K562 (cell line): ENCODE measurements around the gene HYAL1. TPM values are rescaled to one million over a fixed set of nuclear protein-coding genes. Genes with fewer than 3 reads are reported as not detected.
A peak's percentile ranks its signal among the peaks of the same experiment; 100 is the strongest.

Experiments
- CBFB ChIP-seq: sonication (generic); formaldehyde crosslinking; IDR thresholded peaks from 2 replicates; pipeline ENCODE4 v1.4.0; 2020; ENCODE audit warnings: mild to moderate bottlenecking, missing genetic modification reagents
- CBX2 ChIP-seq: fragments of 200-600 bp; sonication (generic); IDR thresholded peaks from one replicate; pipeline ENCODE4 v1.6.1; 2012; ENCODE audit warnings: mild to moderate bottlenecking, low read length, inconsistent platforms; ENCODE audit not compliant: insufficient read depth, poor library complexity, severe bottlenecking
- ESRRA ChIP-seq: fragments of 450-650 bp; IDR thresholded peaks from 2 replicates; pipeline ENCODE4 v1.6.1; 2014; ENCODE audit warnings: low read depth, mild to moderate bottlenecking, moderate library complexity, borderline replicate concordance
- KAT2B ChIP-seq: IDR thresholded peaks from one replicate; pipeline ENCODE4 v1.6.1; 2012; ENCODE audit warnings: low read depth, mild to moderate bottlenecking, control low read depth, inconsistent platforms, low read length, moderate library complexity
- NCOA2 ChIP-seq, 2 experiments: fragments of 450-650 bp; IDR thresholded peaks; 2 replicates each; pipeline ENCODE4 v1.6.1; 2018; ENCODE audit warnings: mild to moderate bottlenecking in 2 of 2, moderate library complexity in 1 of 2; ENCODE audit not compliant: partially characterized antibody in 2 of 2
- NONO ChIP-seq, 2 experiments: fragments of 200-400 bp in 1 of 2; fragments of 450-650 bp in 1 of 2; formaldehyde crosslinking in 1 of 2; IDR thresholded peaks; 2 replicates each; pipeline ENCODE4 v1.6.1; 2017; ENCODE audit warnings: low read depth in 2 of 2, mild to moderate bottlenecking in 2 of 2, moderate library complexity in 2 of 2, low read length in 1 of 2
- PTRF ChIP-seq: fragments of 450-650 bp; IDR thresholded peaks from 2 replicates; pipeline ENCODE4 v1.6.1; 2016; ENCODE audit warnings: mild to moderate bottlenecking, missing genetic modification characterization, missing compliant biosample characterization
- SAP30 ChIP-seq: fragments of 200-600 bp; sonication (generic); IDR thresholded peaks from 2 replicates; pipeline ENCODE4 v1.6.1; 2012; ENCODE audit warnings: borderline replicate concordance, low read depth, mild to moderate bottlenecking, moderate library complexity, low read length, control low read depth, inconsistent platforms; ENCODE audit not compliant: insufficient read depth, poor library complexity, severe bottlenecking
- SP2 ChIP-seq: IDR thresholded peaks from 2 replicates; pipeline ENCODE4 v1.6.1; 2011; ENCODE audit warnings: mild to moderate bottlenecking, low read depth, low read length, moderate library complexity; ENCODE audit not compliant: poor library complexity, severe bottlenecking; ENCODE audit errors: extremely low read depth
- polyA plus RNA-seq, 8 experiments: library from polyadenylated mRNA; depleted of rRNA in 4 of 8; stranded (reverse) in 5 of 8; unstranded in 3 of 8; fragments of >200 nt; fragmentation: Nextera tagmentation in 2 of 8; fragmentation: Illumina TruSeq in 1 of 8; extraction: Ambion mirVana in 2 of 8; extraction: Trizol in 1 of 8; gene quantifications; 2 replicates each; pipeline versions ENCODE4 v1.2.1 to v1.2.3, GENCODE V29; 2011 to 2014; ENCODE audit warnings: inconsistent platforms in 1 of 8, missing spikeins in 1 of 8
- total RNA-seq, 7 experiments: library from RNA; depleted of rRNA in 6 of 7; stranded (reverse); fragments of >200 nt in 6 of 7; fragmentation: Illumina TruSeq in 2 of 7; extraction: Trizol in 2 of 7; gene quantifications; 2 replicates each; pipeline versions ENCODE4 v1.2.1 to v1.2.3, GENCODE V29; 2011 to 2021; ENCODE audit warnings: low replicate concordance in 1 of 7
- TF ChIP-seq, protein P1 (sequence below): fragments of 200-600 bp; sonication (generic); IDR thresholded peaks from one replicate; pipeline ENCODE4 v1.6.1; 2012; ENCODE audit warnings: mild to moderate bottlenecking, low read depth, low read length, inconsistent platforms
- TF ChIP-seq, protein P2 (sequence below): fragments of 450-650 bp; IDR thresholded peaks from 2 replicates; pipeline ENCODE4 v1.6.1; 2016; ENCODE audit warnings: borderline replicate concordance

HYAL1 gene
- total and polyA plus RNA-seq, 9 of the 15 experiments (the other 6 are each of a cell fraction or from before 2014, with no cell fraction given), result 1.4 to 8.5 (median 4.7) TPM

DNA sequence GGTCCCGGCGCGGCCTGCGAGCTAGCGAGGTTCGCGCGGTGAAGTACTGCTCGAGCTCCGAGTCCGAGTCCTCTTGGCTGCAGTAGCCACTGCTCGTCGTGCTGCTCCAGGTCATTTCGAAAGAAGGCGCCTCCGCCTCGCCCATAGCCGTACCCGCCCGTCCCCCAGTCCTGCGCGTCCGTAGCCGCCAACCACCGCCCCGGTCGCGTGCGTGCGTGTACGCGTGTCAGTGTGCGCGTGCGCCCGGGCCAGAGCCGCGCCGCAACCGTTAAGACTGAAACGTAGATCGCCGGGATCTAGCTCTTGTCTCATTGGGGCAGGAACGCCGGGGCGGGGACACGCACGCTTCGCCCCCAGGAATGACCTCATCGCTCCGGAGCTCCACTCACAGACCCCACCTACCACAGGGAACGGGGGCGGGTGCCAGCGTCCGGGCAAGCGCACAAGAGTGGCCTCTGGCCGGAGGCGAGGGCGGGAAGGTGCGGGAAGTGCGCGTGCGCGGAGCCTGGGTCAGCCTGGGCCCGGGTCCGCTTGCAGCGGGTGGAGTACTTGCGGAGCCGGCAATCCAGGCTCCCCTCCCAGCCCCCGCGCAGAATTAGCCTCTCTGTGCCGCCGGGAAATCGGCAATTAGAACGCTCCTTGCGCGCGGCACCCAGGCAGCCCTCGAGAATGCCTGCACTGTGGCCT, 33.9 kb upstream of the HYAL1 start (continued):
- peak; percentile 65 for TF ChIP-seq SAP30
- no peak for TF ChIP-seq CBX2
- TF ChIP-seq CBFB (CRISPR knock-in tag), result no peak
- TF ChIP-seq, protein P1, sequence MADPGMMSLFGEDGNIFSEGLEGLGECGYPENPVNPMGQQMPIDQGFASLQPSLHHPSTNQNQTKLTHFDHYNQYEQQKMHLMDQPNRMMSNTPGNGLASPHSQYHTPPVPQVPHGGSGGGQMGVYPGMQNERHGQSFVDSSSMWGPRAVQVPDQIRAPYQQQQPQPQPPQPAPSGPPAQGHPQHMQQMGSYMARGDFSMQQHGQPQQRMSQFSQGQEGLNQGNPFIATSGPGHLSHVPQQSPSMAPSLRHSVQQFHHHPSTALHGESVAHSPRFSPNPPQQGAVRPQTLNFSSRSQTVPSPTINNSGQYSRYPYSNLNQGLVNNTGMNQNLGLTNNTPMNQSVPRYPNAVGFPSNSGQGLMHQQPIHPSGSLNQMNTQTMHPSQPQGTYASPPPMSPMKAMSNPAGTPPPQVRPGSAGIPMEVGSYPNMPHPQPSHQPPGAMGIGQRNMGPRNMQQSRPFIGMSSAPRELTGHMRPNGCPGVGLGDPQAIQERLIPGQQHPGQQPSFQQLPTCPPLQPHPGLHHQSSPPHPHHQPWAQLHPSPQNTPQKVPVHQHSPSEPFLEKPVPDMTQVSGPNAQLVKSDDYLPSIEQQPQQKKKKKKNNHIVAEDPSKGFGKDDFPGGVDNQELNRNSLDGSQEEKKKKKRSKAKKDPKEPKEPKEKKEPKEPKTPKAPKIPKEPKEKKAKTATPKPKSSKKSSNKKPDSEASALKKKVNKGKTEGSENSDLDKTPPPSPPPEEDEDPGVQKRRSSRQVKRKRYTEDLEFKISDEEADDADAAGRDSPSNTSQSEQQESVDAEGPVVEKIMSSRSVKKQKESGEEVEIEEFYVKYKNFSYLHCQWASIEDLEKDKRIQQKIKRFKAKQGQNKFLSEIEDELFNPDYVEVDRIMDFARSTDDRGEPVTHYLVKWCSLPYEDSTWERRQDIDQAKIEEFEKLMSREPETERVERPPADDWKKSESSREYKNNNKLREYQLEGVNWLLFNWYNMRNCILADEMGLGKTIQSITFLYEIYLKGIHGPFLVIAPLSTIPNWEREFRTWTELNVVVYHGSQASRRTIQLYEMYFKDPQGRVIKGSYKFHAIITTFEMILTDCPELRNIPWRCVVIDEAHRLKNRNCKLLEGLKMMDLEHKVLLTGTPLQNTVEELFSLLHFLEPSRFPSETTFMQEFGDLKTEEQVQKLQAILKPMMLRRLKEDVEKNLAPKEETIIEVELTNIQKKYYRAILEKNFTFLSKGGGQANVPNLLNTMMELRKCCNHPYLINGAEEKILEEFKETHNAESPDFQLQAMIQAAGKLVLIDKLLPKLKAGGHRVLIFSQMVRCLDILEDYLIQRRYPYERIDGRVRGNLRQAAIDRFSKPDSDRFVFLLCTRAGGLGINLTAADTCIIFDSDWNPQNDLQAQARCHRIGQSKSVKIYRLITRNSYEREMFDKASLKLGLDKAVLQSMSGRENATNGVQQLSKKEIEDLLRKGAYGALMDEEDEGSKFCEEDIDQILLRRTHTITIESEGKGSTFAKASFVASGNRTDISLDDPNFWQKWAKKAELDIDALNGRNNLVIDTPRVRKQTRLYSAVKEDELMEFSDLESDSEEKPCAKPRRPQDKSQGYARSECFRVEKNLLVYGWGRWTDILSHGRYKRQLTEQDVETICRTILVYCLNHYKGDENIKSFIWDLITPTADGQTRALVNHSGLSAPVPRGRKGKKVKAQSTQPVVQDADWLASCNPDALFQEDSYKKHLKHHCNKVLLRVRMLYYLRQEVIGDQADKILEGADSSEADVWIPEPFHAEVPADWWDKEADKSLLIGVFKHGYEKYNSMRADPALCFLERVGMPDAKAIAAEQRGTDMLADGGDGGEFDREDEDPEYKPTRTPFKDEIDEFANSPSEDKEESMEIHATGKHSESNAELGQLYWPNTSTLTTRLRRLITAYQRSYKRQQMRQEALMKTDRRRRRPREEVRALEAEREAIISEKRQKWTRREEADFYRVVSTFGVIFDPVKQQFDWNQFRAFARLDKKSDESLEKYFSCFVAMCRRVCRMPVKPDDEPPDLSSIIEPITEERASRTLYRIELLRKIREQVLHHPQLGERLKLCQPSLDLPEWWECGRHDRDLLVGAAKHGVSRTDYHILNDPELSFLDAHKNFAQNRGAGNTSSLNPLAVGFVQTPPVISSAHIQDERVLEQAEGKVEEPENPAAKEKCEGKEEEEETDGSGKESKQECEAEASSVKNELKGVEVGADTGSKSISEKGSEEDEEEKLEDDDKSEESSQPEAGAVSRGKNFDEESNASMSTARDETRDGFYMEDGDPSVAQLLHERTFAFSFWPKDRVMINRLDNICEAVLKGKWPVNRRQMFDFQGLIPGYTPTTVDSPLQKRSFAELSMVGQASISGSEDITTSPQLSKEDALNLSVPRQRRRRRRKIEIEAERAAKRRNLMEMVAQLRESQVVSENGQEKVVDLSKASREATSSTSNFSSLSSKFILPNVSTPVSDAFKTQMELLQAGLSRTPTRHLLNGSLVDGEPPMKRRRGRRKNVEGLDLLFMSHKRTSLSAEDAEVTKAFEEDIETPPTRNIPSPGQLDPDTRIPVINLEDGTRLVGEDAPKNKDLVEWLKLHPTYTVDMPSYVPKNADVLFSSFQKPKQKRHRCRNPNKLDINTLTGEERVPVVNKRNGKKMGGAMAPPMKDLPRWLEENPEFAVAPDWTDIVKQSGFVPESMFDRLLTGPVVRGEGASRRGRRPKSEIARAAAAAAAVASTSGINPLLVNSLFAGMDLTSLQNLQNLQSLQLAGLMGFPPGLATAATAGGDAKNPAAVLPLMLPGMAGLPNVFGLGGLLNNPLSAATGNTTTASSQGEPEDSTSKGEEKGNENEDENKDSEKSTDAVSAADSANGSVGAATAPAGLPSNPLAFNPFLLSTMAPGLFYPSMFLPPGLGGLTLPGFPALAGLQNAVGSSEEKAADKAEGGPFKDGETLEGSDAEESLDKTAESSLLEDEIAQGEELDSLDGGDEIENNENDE, result no peak
- TF ChIP-seq NCOA2 (IDR thresholded peaks at IDR 0.05; ENCODE audit: partially characterized antibody in 2 of 2), result no peak
- 0 out of 4 replicates have a peak, but pooled peaks of 1 of the 2 experiments have one; percentile 66 for TF ChIP-seq NONO (IDR thresholded peaks at IDR 0.05; ENCODE audit: low read depth in 2 of 2, low read length in 1 of 2)
- TF ChIP-seq SP2, result no peak
- TF ChIP-seq KAT2B, result no peak
- peak; percentile 2; the same call in 1 of the 2 replicates for TF ChIP-seq ESRRA
- TF ChIP-seq PTRF, result no peak
- TF ChIP-seq, protein P2, sequence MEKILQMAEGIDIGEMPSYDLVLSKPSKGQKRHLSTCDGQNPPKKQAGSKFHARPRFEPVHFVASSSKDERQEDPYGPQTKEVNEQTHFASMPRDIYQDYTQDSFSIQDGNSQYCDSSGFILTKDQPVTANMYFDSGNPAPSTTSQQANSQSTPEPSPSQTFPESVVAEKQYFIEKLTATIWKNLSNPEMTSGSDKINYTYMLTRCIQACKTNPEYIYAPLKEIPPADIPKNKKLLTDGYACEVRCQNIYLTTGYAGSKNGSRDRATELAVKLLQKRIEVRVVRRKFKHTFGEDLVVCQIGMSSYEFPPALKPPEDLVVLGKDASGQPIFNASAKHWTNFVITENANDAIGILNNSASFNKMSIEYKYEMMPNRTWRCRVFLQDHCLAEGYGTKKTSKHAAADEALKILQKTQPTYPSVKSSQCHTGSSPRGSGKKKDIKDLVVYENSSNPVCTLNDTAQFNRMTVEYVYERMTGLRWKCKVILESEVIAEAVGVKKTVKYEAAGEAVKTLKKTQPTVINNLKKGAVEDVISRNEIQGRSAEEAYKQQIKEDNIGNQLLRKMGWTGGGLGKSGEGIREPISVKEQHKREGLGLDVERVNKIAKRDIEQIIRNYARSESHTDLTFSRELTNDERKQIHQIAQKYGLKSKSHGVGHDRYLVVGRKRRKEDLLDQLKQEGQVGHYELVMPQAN, result peak; percentile 79
